Tibial nerve (tissue), 3 donors: Measurements from ENCODE around the gene RAE1.

ENCODE experiments used
- CTCF ChIP-seq, 5 experiments: fragments of 200-600 bp in 3 of 5; fragments of 450-650 bp in 2 of 5; sonication (generic) in 3 of 5; IDR thresholded peaks; one replicate each; pipeline ENCODE4 v1.5.1; 2016 to 2019; ENCODE audit warnings: antibody characterized with exemption in 5 of 5, mild to moderate bottlenecking in 3 of 5, moderate library complexity in 2 of 5
- POLR2A ChIP-seq, 2 donors: fragments of 450-650 bp; IDR thresholded peaks; one replicate each; pipeline ENCODE4 v1.6.1; 2017; ENCODE audit warnings: antibody characterized with exemption in 2 of 2, mild to moderate bottlenecking in 2 of 2, moderate library complexity in 2 of 2

DNA sequence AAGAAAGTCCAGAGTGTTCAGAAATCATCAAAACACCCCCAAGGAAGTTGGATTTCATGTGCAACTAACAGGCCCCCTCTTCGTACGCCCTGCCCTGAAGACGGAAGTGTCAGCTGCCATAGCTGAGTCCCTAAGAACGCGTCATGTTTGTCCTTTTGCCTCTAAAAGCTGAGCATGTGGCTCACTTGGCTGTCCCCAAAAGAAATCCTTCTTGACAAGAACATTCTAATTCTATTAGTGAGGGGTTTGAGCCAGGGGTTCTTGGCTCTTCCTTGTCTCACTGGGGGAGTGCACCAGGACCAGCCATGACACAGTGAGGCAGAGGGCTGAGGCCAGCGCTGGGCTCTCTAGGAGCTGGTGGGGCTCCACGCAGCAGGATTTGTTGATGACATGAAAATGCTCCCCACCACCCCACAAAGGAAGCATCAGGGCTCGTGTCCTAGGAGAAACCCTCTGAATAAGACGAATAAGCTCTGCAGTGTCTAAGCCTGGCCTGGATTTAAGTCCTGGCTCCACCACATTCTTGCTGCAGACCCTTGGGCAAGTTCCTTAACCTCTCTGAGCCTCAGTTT lies 41.4 kb upstream of the RAE1 start:
- no peak for TF ChIP-seq CTCF (IDR thresholded peaks at IDR 0.05)
- no peak for TF ChIP-seq POLR2A (IDR thresholded peaks at IDR 0.05)
